ENCODE results near the gene ITIH4.

ITIH4 gene

DNA sequence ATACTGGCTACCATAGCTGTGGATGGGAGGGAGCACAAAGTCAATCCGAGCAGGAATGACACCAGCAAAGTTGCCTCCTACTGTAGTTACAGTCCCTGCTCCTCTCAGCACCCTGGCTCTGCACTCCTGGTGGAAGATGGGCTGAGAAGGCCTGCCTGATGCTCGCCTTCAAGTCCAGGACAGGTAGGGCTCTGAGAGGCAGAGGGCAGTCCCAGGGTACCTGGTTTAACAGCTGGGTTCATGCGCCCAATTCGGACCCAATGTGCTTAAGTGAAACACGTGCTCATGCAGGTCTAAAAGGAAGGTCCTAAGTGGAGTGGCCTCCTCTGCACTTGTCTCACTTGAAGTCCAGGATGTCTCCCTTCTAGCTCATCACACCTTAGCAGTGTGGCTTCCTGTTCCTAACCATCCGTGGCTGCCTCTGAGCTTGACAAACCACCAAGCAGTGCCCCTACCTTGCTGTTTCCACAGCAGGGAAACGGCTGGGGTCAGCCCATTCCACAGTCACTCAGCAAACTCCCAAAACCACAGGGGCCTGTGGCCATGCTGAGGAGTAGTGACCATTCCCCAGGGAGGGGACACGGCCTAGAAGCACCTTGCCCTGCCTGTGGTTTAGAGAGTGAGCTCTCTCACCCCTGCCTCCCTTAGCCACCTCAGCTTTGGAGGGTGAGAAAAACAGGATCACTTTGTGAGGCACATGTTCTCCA lies 8.2 kb upstream of the ITIH4 start:
- TF ChIP-seq CEBPB (IDR thresholded peaks at IDR 0.05) (no peak), FOXM1 (IDR thresholded peaks at IDR 0.05; ENCODE audit: borderline replicate concordance, low read depth) (no peak), CREB1 (IDR thresholded peaks at IDR 0.05; ENCODE audit: low read depth) (no peak), TEAD4 (IDR thresholded peaks at IDR 0.05) (no peak), ZBTB7A (IDR thresholded peaks at IDR 0.05; ENCODE audit: low read depth) (no peak), NFIC (IDR thresholded peaks at IDR 0.05) (no peak), RAD21 (IDR thresholded peaks at IDR 0.05; ENCODE audit: low read depth) (no peak), EGR1 (IDR thresholded peaks at IDR 0.05) (no peak), TCF12 (IDR thresholded peaks at IDR 0.05; ENCODE audit: low read depth) (no peak)
- TF ChIP-seq, protein P1, sequence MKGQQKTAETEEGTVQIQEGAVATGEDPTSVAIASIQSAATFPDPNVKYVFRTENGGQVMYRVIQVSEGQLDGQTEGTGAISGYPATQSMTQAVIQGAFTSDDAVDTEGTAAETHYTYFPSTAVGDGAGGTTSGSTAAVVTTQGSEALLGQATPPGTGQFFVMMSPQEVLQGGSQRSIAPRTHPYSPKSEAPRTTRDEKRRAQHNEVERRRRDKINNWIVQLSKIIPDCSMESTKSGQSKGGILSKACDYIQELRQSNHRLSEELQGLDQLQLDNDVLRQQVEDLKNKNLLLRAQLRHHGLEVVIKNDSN (IDR thresholded peaks at IDR 0.05): no peak
- TF ChIP-seq, protein P2, sequence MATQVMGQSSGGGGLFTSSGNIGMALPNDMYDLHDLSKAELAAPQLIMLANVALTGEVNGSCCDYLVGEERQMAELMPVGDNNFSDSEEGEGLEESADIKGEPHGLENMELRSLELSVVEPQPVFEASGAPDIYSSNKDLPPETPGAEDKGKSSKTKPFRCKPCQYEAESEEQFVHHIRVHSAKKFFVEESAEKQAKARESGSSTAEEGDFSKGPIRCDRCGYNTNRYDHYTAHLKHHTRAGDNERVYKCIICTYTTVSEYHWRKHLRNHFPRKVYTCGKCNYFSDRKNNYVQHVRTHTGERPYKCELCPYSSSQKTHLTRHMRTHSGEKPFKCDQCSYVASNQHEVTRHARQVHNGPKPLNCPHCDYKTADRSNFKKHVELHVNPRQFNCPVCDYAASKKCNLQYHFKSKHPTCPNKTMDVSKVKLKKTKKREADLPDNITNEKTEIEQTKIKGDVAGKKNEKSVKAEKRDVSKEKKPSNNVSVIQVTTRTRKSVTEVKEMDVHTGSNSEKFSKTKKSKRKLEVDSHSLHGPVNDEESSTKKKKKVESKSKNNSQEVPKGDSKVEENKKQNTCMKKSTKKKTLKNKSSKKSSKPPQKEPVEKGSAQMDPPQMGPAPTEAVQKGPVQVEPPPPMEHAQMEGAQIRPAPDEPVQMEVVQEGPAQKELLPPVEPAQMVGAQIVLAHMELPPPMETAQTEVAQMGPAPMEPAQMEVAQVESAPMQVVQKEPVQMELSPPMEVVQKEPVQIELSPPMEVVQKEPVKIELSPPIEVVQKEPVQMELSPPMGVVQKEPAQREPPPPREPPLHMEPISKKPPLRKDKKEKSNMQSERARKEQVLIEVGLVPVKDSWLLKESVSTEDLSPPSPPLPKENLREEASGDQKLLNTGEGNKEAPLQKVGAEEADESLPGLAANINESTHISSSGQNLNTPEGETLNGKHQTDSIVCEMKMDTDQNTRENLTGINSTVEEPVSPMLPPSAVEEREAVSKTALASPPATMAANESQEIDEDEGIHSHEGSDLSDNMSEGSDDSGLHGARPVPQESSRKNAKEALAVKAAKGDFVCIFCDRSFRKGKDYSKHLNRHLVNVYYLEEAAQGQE (IDR thresholded peaks at IDR 0.05; ENCODE audit: low read depth): no peak

DNA sequence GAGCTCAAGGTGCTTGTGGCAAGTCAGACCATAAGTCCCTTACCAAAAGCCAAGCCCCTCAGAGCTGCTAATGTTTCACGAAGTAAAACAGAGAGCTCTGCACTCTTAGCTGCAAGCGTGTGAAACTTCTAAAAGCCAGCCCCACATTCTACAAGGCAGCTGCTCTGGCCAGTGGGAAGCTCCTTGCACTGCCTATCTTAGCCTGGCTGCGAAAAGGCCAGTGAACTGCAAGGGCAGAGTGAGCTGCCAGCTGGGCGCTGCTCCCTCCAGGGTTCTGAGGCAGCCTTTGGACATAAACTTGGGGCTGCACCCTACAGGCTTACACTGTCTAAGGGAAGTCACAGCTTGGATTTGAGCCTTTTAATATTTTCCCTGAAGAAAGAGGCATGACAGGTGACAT lies 6.5 kb upstream of the ITIH4 start:
- no peak for TF ChIP-seq TCF12 (IDR thresholded peaks at IDR 0.05; ENCODE audit: low read depth)
- no peak for TF ChIP-seq TEAD4 (IDR thresholded peaks at IDR 0.05)
- TF ChIP-seq RAD21 (IDR thresholded peaks at IDR 0.05; ENCODE audit: low read depth): no peak
- TF ChIP-seq CEBPB (IDR thresholded peaks at IDR 0.05): no peak
- TF ChIP-seq, protein P3, sequence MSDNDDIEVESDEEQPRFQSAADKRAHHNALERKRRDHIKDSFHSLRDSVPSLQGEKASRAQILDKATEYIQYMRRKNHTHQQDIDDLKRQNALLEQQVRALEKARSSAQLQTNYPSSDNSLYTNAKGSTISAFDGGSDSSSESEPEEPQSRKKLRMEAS (IDR thresholded peaks at IDR 0.05): no peak
- TF ChIP-seq CREB1 (IDR thresholded peaks at IDR 0.05; ENCODE audit: low read depth): no peak
- no peak for TF ChIP-seq ZBTB7A (IDR thresholded peaks at IDR 0.05; ENCODE audit: low read depth)
- no peak for TF ChIP-seq YY1 (IDR thresholded peaks at IDR 0.05; ENCODE audit: low read depth)
- no peak for TF ChIP-seq EGR1 (IDR thresholded peaks at IDR 0.05)
- TF ChIP-seq, protein P2 (IDR thresholded peaks at IDR 0.05; ENCODE audit: low read depth): no peak

DNA sequence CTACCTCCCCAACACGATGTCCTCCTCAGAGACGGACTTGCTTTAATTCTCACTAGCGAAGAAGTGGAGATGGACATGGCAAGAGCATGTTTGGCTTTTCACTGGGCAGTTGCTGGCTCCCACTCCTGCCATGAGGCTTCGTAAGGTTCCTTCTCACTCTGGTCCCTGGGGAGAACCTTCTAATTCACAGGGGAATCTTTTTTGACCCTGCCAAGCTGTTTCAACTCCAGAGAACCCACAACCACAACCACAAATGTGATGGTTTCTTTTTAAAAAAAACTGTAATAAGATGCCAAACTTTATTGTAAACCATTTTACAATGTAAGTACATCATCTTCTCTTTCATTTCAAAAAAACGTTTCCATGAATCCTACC lies 6.0 kb upstream of the ITIH4 start:
- TF ChIP-seq, protein P2 (IDR thresholded peaks at IDR 0.05; ENCODE audit: low read depth): no peak
- TF ChIP-seq TAF1 (IDR thresholded peaks at IDR 0.05; ENCODE audit: low read depth) (no peak), ZBTB7A (IDR thresholded peaks at IDR 0.05; ENCODE audit: low read depth) (no peak), EGR1 (IDR thresholded peaks at IDR 0.05) (no peak), RAD21 (IDR thresholded peaks at IDR 0.05; ENCODE audit: low read depth) (no peak), NFIC (IDR thresholded peaks at IDR 0.05) (no peak)
- TF ChIP-seq, protein P1 (IDR thresholded peaks at IDR 0.05): no peak

DNA sequence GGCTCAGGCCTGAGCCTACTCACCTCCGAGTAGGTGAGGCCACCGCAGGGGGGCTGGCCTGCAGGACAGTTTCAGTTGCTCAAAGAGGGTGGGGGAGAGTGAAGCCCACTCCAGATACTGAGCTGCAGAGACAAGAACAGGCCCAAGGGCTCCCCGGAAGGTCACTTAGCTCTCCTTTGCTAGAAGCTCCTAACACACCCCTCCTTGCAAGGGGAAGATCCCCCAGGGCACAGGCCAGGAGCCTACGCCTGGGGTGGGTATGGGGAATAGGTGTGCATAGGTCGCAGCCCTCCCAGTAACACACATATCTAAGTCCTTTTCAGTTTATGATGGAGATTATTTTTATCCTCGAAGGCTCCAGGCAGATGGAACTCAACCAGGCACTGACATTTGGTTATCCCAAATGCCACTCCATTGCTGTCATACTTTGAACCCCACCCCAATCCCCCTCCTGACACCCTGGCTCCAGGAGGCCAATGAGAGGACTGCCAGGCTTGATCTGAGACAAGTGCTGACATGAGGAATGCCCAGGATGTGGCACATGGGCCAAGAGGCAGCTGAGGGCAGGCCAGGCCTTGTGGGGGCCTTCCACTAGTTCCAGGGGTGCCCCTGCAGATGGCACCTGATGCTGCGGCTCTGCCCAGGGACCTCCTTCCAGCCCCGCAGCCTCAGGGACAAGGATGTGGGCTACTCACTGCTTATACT lies 5.4 kb upstream of the ITIH4 start:
- no peak for TF ChIP-seq TAF1 (IDR thresholded peaks at IDR 0.05; ENCODE audit: low read depth)
- no peak for TF ChIP-seq YY1 (IDR thresholded peaks at IDR 0.05; ENCODE audit: low read depth)
- TF ChIP-seq FOXM1 (IDR thresholded peaks at IDR 0.05; ENCODE audit: borderline replicate concordance, low read depth): no peak
- TF ChIP-seq, protein P3 (IDR thresholded peaks at IDR 0.05): no peak
- TF ChIP-seq EGR1 (IDR thresholded peaks at IDR 0.05): no peak
- TF ChIP-seq CREB1 (IDR thresholded peaks at IDR 0.05; ENCODE audit: low read depth): no peak
- TF ChIP-seq, protein P2 (IDR thresholded peaks at IDR 0.05; ENCODE audit: low read depth): no peak
- no peak for TF ChIP-seq ZBTB7A (IDR thresholded peaks at IDR 0.05; ENCODE audit: low read depth)
- no peak for TF ChIP-seq NFIC (IDR thresholded peaks at IDR 0.05)
- TF ChIP-seq EP300 (IDR thresholded peaks at IDR 0.05; ENCODE audit: borderline replicate concordance): no peak
- no peak for TF ChIP-seq TCF12 (IDR thresholded peaks at IDR 0.05; ENCODE audit: low read depth)
- TF ChIP-seq, protein P1 (IDR thresholded peaks at IDR 0.05): no peak
- no peak for TF ChIP-seq CEBPB (IDR thresholded peaks at IDR 0.05)
- no peak for TF ChIP-seq TEAD4 (IDR thresholded peaks at IDR 0.05)
- TF ChIP-seq RAD21 (IDR thresholded peaks at IDR 0.05; ENCODE audit: low read depth): no peak

All from Ishikawa (cell line).